Femur (tissue), 1 donor: ENCODE results near the gene NPEPPS.
"Not testable (repeated sequence)": the region's sequence is repeated elsewhere in the genome, so short reads cannot be mapped to it uniquely, and the experiment has no call there.

Experiments used
- DNase-seq: peaks from one replicate; pipeline ENCODE4 v3.0.0-alpha.2; 2017

NPEPPS gene

GRCh38 chr17:47561698-47562405, 30.9 kb downstream of the NPEPPS start:
- DNase-seq, result not testable (repeated sequence)

GRCh38 chr17:47562406-47562705, 31.4 kb downstream of the NPEPPS start:
- DNase-seq, result not testable (repeated sequence)

GRCh38 chr17:47567261-47567660, 36.4 kb downstream of the NPEPPS start:
- DNase-seq, result not testable (repeated sequence)

GRCh38 chr17:47572561-47572960, 41.7 kb downstream of the NPEPPS start:
- DNase-seq, result not testable (repeated sequence)

GRCh38 chr17:47582416-47582815, 51.5 kb downstream of the NPEPPS start:
- DNase-seq, result not testable (repeated sequence)

- DNase-seq, result not testable (repeated sequence)
Measured at GRCh38 chr17:47586378-47587055, 55.6 kb downstream of the NPEPPS start.

GRCh38 chr17:47593522-47593921, 62.6 kb downstream of the NPEPPS start:
- DNase-seq, result not testable (repeated sequence)

- DNase-seq, result no peak
Measured at GRCh38 chr17:47603830-47604597, 73.1 kb downstream of the NPEPPS start.

GRCh38 chr17:47604598-47604927, 73.7 kb downstream of the NPEPPS start:
- DNase-seq, result peak; percentile 75

GRCh38 chr17:47605011-47605410, 74.1 kb downstream of the NPEPPS start:
- DNase-seq, result no peak

- no peak for DNase-seq
Measured at GRCh38 chr17:47607481-47607880, 76.6 kb downstream of the NPEPPS start.

- no peak for DNase-seq
Measured at GRCh38 chr17:47611372-47612350, 80.8 kb downstream of the NPEPPS start.

GRCh38 chr17:47615766-47616424, 85.0 kb downstream of the NPEPPS start:
- no peak for DNase-seq

- DNase-seq, result no peak
Measured at GRCh38 chr17:47618410-47618809, 87.5 kb downstream of the NPEPPS start.

- DNase-seq, result no peak
Measured at GRCh38 chr17:47620503-47621245, 89.8 kb downstream of the NPEPPS start.

- DNase-seq, result peak; percentile 26
Measured at GRCh38 chr17:47621293-47622179, 90.6 kb downstream of the NPEPPS start.

GRCh38 chr17:47622180-47622549, 91.3 kb downstream of the NPEPPS start:
- no peak for DNase-seq

- DNase-seq, result no peak
Measured at GRCh38 chr17:47624727-47625068, 93.8 kb downstream of the NPEPPS start.

- no peak for DNase-seq
Measured at GRCh38 chr17:47628014-47628566, 97.2 kb downstream of the NPEPPS start.

GRCh38 chr17:47629826-47630225, 98.9 kb downstream of the NPEPPS start:
- DNase-seq, result no peak
